ENCODE results near the gene USP48.

USP48 gene

DNA sequence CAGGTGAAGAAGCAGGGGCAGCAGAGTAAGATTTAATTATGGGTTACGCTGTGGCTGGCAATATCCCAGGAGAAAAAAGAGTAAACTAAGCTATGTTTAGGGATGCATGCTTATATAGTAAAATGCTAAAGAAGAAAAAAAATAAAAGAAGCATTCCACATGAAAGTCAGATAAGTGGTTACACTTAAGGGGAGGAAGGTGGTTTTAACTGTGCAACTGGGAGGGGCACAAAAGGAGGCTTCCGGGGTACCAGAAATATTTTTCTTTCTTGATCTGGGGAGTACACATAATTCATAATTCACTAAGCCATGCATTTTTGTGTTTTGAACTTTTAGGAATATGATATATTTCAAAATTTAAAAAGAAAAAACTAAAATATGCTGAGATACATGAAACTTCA, 39.5 kb downstream of the USP48 start:
- no peak for DNase-seq

DNA sequence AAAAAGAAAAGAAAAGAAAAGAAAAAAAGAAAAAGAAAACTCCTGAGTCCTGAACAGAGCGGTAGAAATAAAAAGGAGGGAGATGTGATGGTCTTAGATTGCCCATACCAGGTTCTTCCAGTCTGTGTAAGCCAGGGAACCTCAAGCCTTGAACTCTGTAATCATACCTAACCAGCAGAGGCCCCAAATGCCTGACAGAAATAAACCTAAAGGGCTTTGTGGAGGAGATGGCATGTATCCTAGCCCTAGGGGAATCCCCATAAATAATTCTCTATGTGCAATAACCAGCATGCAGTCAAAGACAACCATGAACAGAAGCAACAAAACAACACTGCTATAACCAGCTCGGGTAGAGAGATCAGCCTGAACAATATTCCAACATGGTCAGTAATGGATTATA, 40.4 kb downstream of the USP48 start:
- DNase-seq, result no peak

DNA sequence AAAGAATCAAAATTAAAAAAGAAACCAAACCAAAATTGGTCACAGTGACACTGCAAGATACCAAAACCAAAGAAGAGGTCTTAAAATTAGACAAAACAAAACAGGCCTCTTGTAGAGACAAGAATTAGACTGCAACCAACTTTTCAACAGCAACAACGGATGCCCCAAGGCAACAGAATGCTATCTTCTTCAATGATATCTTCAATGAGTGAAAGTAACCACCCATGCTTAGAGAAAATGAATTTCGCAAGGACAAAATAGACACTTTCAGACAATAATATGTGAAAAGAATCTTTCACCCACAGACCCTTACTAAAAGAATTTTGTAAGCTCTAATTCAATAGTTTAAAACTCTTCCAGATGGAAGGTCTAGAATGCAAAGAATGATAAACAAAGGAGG, 41.7 kb downstream of the USP48 start:
- no peak for DNase-seq

DNA sequence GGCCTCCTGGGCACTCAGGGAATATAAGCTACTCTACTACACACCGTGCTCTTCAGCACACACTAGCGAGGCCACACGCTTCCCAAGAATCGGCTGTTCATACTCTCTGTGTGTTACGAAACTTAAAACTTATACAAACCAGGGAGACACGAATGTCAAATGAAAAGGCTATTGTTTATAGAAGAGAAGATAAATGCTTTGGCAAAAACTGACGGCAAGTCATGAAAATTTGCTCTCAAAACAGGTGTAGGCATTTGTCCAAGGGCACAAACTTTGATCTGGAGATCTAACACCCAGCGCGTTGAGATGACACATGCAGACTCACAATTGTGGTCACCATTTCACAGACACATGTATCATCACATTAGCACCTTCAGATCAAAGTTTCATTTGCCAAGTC, 46.1 kb downstream of the USP48 start:
- DNase-seq, result no peak

DNA sequence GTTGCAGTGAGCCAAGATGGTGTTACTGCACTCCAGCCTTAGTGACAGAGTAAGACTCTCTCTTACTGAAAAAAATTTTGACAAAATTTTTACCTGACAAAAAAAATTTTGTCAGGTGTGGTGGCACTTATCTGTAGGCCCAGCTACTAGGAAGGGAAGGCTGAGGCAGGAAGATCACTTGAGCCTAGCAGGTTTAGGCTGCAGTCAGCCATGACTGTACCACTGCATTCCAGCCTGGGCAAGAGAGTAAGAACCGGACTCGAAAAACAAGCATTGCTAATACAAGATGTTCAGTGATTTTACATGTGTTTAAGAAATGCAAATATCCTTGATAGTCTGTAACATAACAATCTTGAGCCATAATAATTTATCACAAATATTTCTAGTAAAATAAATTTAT, 46.9 kb downstream of the USP48 start:
- no peak for DNase-seq

DNA sequence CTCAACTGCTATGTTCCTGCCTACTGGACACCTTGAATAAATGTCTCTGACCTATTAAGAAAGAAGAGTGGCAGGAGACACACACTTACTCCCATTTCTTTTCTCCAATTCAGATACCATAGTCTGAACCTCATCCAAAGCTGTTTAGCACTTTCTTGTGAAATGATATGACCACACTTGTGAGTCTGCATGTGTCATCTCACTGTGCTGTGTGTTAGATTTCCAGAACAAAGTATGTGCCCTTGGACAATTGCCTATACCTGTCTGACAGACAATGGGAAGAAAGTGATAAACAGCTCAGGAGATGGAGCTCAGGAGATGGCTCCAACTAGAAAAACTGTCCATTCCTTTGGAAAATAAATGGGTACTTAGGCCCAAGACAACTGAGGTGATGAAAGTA, 48.4 kb downstream of the USP48 start:
- no peak for DNase-seq

DNA sequence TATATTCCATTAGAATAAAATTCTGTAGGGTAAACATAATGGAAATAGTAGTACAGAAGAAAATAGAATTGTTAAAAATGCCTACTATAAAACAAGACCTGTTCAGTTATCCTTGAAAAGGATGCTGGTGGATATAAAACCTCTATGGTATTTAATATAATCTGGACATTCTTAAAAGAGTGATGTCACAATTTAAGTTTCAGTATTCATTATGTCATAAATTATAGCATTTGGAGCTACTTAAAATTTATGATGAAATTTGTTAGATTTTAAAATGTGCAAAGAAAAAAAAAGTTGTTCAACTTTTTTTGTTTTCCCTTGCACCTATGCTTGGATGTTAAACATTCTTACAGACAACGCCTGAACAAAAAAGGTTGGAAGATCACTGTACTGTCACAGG, 50.3 kb downstream of the USP48 start:
- no peak for DNase-seq

DNA sequence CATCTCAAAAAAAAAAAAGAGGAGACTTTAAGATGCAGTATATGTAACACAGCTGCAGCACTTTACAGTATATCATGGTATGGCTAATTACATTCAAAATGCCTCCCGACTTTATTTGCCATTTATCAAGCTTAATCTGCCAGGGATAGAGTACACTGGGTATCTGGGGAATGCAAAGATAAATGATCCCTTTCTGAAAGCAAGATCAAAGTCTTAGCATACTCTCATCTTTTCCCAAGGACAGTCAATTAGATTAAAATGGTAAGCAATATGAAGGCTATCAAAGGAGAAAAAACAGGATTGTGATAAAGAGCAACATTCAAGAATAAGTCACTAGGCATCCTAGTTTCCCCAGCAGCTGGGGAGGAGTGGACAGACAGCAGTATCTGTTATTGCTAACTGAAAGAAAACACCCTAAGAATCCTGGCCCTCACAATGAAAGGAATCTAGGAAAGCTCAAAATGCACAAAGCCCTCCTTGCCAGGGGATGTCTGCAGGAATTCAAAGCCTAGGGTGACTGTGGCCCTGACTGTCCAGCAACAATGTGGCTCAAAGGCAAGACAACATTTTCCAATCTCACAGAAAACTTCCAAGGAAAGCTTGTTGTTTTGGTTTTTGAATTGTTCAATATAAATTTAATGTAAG, 57.1 kb downstream of the USP48 start:
- no peak for DNase-seq

DNA sequence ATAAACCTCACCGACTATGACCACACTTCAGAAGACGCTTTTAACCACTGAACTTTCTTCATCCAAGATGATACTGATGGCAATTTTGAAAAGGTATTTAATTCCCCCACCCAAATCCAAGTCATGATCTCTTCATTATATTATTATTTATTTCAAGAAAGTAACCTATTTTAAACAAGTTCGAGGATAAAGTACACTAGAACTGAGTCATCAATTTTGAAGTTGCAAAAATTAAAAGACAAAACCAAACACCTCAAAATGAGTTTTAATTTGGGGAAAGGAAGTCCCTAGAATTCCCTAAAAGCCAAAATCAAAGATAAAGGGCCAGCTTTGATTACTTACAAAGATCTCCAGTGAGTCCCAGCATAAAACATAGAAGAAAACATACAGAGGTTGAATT, 58.4 kb downstream of the USP48 start:
- DNase-seq, result no peak

DNA sequence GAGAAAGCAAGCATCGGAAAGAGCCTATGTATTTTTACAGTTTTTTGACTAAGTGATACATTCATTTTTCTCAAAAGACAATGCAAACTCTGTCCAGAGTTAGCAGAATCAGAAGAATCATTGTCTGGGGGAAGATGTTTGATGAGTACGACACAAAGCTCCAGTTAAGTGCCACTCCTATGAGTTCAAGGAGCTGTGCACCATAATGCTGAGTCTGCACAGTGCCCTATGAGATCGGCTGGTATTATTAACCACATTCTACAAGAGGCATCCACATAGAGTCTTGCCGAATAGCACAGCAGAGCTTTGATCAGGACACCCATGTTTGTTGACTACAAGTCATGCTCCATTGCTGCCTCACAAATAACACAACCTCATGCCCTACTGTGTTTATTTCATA, 58.9 kb downstream of the USP48 start:
- no peak for DNase-seq

DNA sequence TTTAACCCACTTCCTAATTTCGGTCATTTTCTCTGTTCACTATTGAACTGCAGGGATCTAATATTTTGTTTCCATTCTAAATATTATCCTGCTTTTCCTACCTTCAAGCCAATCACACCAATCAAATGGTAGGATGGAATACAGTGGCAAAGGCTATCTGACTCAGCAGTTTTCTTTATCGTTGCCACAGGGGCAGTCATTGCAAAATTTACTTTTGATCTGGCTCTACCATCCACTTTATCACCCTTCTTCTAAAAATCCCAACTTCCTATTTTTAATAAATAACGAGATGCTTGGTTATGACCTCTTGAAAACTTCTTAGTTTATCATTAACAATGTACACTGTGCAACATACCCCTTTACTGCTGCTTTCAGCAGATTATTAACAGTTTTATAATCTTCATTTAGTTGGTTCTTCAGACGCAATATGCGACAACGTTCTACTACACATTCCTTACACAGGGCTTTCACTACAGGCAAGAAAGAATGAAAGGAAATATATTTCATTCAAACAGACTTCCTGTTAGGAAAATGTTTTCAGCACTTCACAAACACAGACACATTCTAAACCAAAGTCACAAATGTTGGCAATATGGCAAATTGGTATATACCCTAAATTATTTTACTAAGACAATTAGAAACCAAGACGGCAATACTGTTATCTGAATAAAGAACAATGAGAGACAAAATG, 61.5 kb downstream of the USP48 start:
- DNase-seq, result no peak

DNA sequence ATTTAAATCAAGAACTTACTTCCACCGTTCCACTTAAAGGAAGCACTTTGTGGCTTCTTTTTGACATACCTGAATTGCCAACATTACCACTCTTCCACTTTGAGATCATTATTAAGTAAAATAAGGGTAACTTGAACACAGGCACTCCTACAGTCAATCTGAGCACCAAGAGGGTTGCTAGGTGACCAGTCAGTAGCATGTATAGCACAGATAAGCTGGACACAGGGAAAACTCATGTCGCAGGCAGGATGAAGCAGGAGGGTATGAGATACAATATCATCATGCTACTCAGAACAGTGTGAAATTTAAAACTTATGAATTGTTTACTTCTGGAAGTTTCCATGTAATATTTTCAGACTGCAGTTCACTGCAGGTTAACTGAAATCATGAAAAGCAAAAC, 66.8 kb downstream of the USP48 start:
- no peak for DNase-seq

DNA sequence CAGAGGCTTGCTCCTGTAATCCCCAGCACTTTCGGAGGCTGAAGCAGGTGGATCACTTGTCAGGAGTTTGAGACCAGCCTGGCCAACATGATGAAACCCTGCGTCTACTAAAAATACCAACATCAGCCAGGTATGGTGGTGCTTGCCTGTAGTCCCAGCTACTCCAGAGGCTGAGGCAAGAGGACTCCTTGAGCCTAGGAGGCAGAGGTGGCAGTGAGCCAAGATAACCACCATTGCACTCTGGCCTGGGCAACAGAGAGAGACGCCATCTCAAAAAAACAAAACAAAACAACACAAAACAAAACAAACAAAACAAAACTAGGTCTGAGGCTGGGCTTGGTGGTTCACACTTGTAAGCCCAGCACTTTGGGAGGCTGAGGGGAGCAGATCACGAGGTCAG, 75.1 kb downstream of the USP48 start:
- DNase-seq, result no peak

DNA sequence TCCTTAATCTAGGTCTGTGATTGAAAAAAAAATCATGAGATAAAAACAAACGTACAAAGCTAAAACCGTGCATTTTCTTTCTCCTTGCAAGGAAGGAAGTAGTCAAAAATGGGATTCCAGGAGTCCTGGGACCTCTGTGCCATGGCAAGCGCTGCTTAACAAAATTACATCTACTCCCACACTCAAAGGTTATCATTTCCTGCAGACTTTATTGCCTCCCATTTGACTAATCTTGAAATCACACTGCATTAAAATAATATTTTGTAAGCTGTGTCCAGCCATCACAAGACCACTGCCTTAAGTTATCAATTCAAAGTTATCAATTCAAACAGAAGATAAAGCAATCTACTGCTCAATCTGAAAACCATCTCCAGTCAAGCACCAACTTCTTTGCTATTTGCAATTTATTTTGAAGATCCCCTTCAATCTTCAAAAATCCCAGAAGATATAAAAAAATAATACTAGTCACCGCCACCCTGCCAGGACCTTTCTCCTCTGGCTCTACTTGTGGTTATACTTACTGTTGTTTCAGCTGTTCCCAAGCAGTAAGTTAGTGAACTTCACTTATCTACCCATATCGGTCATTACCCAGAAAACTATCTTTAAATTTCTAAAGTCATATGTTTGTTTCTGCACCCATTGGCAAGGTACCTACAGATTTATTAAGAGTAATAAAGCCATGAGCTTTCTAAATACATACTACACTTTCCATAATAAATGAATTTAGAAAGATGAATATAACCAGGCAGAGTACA, 75.7 kb downstream of the USP48 start:
- no peak for DNase-seq

DNA sequence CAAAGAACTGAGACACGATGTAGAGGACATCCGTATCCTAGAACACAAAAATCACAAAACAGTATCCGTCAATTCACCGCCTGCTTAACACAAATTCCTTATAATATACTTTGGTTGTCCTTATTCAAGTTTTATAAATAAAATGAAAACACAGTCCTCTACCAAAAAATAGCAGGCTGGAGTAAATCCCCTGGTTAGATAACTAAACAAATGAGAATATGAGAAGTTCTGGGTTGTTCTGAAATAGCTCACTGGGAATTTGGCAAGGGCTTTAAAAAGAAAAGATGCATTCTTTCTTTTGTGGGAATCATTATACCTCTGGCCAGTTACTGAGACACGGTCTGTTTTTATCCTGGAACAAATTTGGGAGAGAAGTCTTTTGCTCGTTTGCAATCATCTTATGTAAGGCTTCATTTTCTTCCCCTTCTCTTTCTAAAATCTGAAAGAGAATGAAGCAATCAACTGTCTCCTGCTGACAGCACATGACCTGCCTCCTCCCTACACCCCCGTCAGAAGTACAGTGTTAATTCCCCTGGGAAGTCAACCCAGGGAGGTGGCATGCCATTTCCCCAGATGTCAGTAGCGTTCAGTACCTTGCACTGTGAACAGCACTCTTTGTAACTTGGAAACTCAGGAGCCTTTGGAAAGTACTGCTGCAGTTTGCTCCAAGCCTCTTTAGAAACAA, 76.7 kb downstream of the USP48 start:
- no peak for DNase-seq

DNA sequence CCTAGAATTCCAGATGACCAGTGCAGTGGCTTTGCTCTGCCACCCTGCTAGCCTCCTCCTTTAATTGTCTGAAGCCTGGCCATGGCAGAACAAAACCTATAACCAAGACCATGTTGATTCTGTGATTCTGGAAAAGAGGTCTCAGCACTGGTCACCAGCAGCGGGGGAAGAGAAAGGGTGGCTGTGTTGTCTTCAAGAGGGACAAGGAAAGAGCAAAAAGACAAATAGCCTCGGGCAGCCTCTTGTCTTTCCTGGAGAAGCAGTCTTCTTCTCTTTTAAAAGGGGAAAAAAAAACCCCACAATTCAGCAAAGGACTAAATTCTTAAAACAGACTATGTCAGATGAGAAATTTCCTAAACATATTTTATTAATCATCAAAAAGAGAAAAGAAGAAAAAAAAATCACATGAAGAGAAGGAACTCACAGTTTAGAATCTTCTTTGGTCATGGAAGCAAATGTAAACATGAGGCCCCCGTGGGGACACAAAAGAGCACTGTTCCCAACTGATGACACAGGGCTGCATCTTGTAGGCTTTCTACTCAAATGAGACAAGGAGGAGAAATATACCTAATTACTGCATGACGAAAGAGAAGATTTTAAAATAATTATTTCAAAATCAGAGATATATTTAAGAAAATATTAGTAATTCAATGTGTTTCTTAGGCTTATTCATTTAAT, 77.5 kb downstream of the USP48 start:
- no peak for DNase-seq

DNA sequence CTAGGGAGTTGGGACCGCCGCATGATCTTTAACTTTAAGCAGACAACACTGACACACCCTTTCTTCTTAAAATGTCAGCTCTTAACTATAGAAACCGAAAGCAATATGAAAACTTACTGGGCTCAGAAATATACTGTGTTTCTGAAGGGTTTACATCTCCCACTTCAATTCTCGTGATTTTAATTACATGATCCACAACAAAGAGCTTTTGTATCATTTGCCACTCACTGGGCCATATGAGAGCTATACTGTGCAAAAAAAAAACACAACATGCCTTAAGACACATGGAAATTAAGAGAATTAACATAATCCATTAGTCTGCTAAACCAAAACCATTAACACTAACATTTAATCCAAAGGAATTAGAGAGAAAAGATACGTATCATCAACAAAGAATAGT, 78.8 kb downstream of the USP48 start:
- no peak for DNase-seq

DNA sequence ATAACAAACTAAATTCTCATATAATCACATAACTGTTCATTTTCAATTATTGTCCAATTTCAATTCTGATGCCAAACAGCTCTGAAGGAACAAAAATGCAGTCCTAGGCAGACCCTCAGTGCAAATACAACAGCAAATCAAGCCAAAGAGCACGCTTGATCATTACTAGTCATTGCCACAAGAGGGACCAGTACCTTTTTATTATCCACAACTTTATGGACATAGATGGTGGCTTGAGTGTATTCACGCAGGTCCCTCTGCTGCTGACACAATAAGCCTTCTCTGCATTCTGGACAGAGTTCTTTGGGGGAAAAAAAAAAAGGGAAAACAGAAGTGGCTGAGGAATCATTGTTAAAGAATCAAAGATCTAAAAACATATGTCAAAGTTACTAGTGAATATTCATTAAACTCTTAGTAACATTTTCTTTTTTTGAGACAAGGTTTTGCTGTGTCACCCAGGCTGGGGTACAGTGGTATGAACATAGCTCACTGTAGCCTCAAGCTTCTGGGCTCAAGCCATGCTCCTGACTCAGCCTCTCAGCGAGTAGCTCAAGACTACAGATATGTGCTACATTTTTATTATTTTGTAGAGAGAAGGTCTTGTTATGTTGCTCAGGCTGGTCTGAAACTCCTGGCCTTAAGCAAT, 79.5 kb downstream of the USP48 start:
- no peak for DNase-seq

DNA sequence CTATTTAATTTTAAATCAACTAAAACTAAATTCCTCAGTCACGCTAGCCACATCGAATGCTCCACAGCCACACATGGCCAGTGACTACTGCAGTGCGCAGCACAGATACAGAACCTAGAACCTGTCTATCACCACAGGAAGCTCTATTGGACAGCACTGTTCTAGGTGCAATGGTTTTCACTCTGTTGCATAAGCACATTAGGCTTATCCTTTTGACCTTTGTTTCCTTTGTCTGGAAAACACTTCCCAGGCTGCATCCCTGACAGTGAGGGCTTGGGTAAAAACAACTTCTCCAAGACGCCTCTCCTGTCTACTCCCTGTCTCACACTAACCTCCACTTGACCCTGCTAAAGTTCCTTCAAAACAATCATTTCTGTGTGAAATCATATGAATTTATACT, 80.2 kb downstream of the USP48 start:
- no peak for DNase-seq

DNA sequence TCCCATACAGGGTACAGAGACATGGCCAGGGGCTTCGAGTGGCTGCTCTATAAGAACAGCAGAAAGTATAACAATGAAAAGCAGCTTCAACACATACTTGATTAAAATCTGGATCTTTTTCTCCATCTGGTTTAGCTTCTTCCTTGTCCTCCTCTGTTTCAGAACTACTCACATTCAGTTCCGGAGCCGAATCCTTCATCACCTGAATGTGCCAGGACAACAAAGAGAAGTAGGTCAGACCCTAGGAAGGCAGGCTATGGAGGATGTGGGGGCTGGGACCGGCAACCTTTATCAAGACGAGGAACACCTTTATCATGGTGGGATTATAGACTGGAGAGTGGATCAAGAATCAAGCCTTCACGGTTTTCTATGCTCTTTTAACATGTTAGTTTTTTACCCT, 81.5 kb downstream of the USP48 start:
- DNase-seq, result no peak

DNA sequence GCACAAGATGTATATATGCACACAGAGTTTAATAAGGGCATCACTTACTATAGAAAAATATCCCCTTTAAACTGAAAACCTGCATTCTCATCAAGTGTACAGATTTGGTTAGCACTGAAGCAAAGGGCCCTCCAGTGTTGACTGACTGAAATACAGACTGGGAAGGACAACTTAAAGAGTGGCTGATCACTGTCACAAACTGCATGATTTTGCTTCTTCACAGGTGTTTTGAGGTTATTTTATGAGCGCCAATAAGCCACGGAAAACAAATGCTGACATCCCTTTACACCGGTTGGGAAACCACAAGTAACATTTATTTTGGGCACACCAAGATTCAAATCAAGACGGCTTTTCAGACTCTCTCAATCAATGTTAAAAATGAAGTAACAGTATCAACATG, 82.9 kb downstream of the USP48 start:
- no peak for DNase-seq

DNA sequence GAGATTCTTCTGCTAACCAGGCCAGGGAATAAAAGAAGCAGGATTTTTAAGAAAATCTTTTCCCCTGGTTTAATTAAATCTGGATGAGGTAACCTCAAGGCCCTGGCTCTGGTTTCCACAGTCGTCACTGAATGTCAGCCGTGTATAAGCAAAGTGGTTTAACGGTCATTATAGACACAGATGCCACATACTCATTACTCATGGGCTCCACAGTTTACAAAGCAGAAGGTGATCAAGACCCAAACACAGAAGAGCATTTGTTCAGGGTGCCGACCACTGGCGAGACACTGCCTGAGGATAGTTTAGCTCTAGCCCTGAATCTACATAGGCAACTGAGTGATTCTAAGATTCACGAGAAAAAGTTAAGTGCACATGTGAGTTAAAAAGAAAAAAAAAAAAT, 86.0 kb downstream of the USP48 start:
- DNase-seq, result no peak

DNA sequence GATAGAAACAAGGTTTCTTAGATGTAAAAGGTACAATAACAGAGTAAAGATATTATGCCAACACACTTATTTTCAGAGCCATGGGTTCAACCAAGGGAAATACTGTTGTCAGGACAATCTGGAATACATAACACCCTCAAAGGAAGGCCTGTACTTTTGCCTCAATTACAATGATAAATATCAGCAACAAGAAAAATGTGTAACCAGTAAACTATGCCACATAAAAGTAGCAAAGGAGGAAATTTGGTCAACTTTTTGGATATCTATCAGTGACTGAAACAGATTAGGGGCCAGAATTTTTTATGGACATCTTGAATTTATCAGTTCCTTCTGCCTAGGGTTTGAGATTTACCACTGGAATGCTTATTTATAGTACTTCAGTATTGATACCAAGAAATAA, 89.2 kb downstream of the USP48 start:
- no peak for DNase-seq

Data from cortex of kidney (tissue), 1 donor.